Trophoblast cell (in vitro differentiated cells and primary cell): ENCODE results near the gene SKIC2.

ENCODE experiments used
- DNase-seq, 2 donors: peaks; one replicate each; pipeline ENCODE4 v3.0.0-alpha.2; 2016
- H2AFZ ChIP-seq: 2 replicates; pipeline ENCODE4 v1.6.1; 2013; ENCODE audit warnings: low read length, moderate library complexity, mild to moderate bottlenecking; ENCODE audit not compliant: insufficient read depth, poor library complexity
- H2AK5ac ChIP-seq: 2 replicates; pipeline ENCODE4 v1.6.1; 2013; ENCODE audit warnings: mild to moderate bottlenecking, low read length
- H2BK120ac ChIP-seq: 2 replicates; pipeline ENCODE4 v1.6.1; 2013; ENCODE audit warnings: low read length, mild to moderate bottlenecking, moderate library complexity; ENCODE audit not compliant: insufficient read depth, poor library complexity
- H2BK12ac ChIP-seq: 2 replicates; pipeline ENCODE4 v1.6.1; 2013; ENCODE audit warnings: mild to moderate bottlenecking, low read length, moderate library complexity
- H2BK5ac ChIP-seq: 2 replicates; pipeline ENCODE4 v1.6.1; 2013; ENCODE audit warnings: low read length, low read depth, moderate library complexity, mild to moderate bottlenecking; ENCODE audit not compliant: poor library complexity
- H3K14ac ChIP-seq: 2 replicates; pipeline ENCODE4 v1.6.1; 2013; ENCODE audit warnings: mild to moderate bottlenecking, low read length
- H3K18ac ChIP-seq: 2 replicates; pipeline ENCODE4 v1.6.1; 2013; ENCODE audit warnings: mild to moderate bottlenecking, low read length
- H3K23ac ChIP-seq: 2 replicates; pipeline ENCODE4 v1.6.1; 2013; ENCODE audit warnings: low read length
- H3K27ac ChIP-seq: 2 replicates; pipeline ENCODE4 v1.5.1; 2013; ENCODE audit warnings: low read depth, mild to moderate bottlenecking, inconsistent platforms, low read length, moderate library complexity
- H3K27me3 ChIP-seq: 2 replicates; pipeline ENCODE4 v1.6.1; 2013; ENCODE audit warnings: inconsistent platforms, mild to moderate bottlenecking, low read length, moderate library complexity; ENCODE audit not compliant: insufficient read depth
- H3K36me3 ChIP-seq, 2 experiments: 1 replicate in 1 of 2; 2 replicates in 1 of 2; pipeline ENCODE4 v1.6.1; 2013; ENCODE audit warnings: low read length in 2 of 2, mild to moderate bottlenecking in 2 of 2, moderate library complexity in 1 of 2; ENCODE audit not compliant: insufficient read depth in 2 of 2, control insufficient read depth in 1 of 2
- H3K4ac ChIP-seq: 2 replicates; pipeline ENCODE4 v1.6.1; 2013; ENCODE audit warnings: low read depth, mild to moderate bottlenecking, low read length, moderate library complexity
- H3K4me1 ChIP-seq, 2 experiments: 1 replicate in 1 of 2; 2 replicates in 1 of 2; pipeline ENCODE4 v1.6.1; 2013; ENCODE audit warnings: low read length in 2 of 2, mild to moderate bottlenecking in 2 of 2, moderate library complexity in 1 of 2; ENCODE audit not compliant: insufficient read depth in 2 of 2, control insufficient read depth in 1 of 2
- H3K4me2 ChIP-seq: 2 replicates; pipeline ENCODE4 v1.6.1; 2013; ENCODE audit warnings: inconsistent platforms, mild to moderate bottlenecking, low read length, moderate library complexity
- H3K4me3 ChIP-seq: 2 replicates; pipeline ENCODE4 v1.5.1; 2013; ENCODE audit warnings: mild to moderate bottlenecking, low read depth, low read length, inconsistent platforms
- H3K79me1 ChIP-seq: one replicate; pipeline ENCODE4 v1.6.1; 2013; ENCODE audit warnings: low read length
- H3K79me2 ChIP-seq: 2 replicates; pipeline ENCODE4 v1.6.1; 2013; ENCODE audit warnings: low read length, mild to moderate bottlenecking; ENCODE audit not compliant: control insufficient read depth, insufficient read depth, poor library complexity
- H3K9ac ChIP-seq: 2 replicates; pipeline ENCODE4 v1.6.1; 2013; ENCODE audit warnings: mild to moderate bottlenecking, low read length
- H3K9me3 ChIP-seq: 2 replicates; pipeline ENCODE4 v1.6.1; 2013; ENCODE audit warnings: low read depth, mild to moderate bottlenecking, control low read depth, inconsistent platforms, low read length; ENCODE audit not compliant: insufficient read depth
- H4K12ac ChIP-seq: 2 replicates; pipeline ENCODE4 v1.6.1; 2013; ENCODE audit warnings: low read depth, mild to moderate bottlenecking, low read length, moderate library complexity
- H4K8ac ChIP-seq: 2 replicates; pipeline ENCODE4 v1.6.1; 2013; ENCODE audit warnings: low read depth, mild to moderate bottlenecking, low read length, moderate library complexity
- H4K91ac ChIP-seq: one replicate; pipeline ENCODE4 v1.6.1; 2013; ENCODE audit warnings: low read depth, mild to moderate bottlenecking, low read length, moderate library complexity
- WGBS: extraction: QIAGEN DNeasy Blood & Tissue Kit; methylation state at CpG from one replicate; pipeline ENCODE4 v1.1.7; 2013; ENCODE audit warnings: missing lambda C conversion rate; ENCODE audit not compliant: insufficient read length, insufficient coverage; ENCODE audit errors: extremely low coverage; 5-methylcytosine and 5-hydroxymethylcytosine counted together

Gene SKIC2

GRCh38 chr6:31945507-31946369 is 13.2 kb upstream of the SKIC2 start, which contains the start of gene CFB:
Gene CFB, plus strand, starts transcription at chr6:31946095. Its CDS starts 127 bp downstream, at chr6:31946222.
- no peak within 1 kb of the TSS for H2BK5ac ChIP-seq
- H3K9me3 ChIP-seq, result peaks cover 8% of the 10 kb centered on the region
- no peak within 1 kb of the TSS for H3K4me3 ChIP-seq
- H4K12ac ChIP-seq, result no peak within 1 kb of the TSS
- H2AK5ac ChIP-seq, result no peak within 1 kb of the TSS
- peaks cover 4% of the 10 kb centered on the region for H3K79me1 ChIP-seq
- no peak within 1 kb of the TSS for H4K8ac ChIP-seq
- H3K4me1 ChIP-seq, result peaks cover 0 to 2% of the 10 kb centered on the region in 2 experiments
- H2BK12ac ChIP-seq, result no peak within 1 kb of the TSS
- no peaks in the 10 kb centered on the region for H3K79me2 ChIP-seq
- H3K36me3 ChIP-seq, result peaks cover 0 to 4% of the 10 kb centered on the region in 2 experiments
- H3K23ac ChIP-seq, result no peak within 1 kb of the TSS
- no peak within 1 kb of the TSS for H2AFZ ChIP-seq
- no peak within 1 kb of the TSS for H2BK120ac ChIP-seq
- H3K4ac ChIP-seq, result no peak within 1 kb of the TSS
- no peak within 1 kb of the TSS for H3K4me2 ChIP-seq
- no CpG with 5 or more reads among the region's 11 CpGs for WGBS
- H3K14ac ChIP-seq, result no peak within 1 kb of the TSS
- H3K9ac ChIP-seq, result no peak within 1 kb of the TSS
- H4K91ac ChIP-seq, result peak within 1 kb of the TSS; percentile 37
- DNase-seq, result peak; percentile 89
- H3K27ac ChIP-seq, result no peak within 1 kb of the TSS
- no peak within 1 kb of the TSS for H3K18ac ChIP-seq
- H3K27me3 ChIP-seq, result no peaks in the 10 kb centered on the region

GRCh38 chr6:31946370-31946885 is 12.5 kb upstream of the SKIC2 start:
- Histone ChIP-seq H3K79me2 (no peaks in the 10 kb centered on the region), H2BK120ac (no peak overlapping the region), H3K4me2 (no peak overlapping the region), H3K14ac (no peak overlapping the region), H3K4ac (no peak overlapping the region), H2BK12ac (no peak overlapping the region), H3K4me1 (peaks cover 0 to 2% of the 10 kb centered on the region in 2 experiments), H3K36me3 (peaks cover 0 to 11% of the 10 kb centered on the region in 2 experiments), H4K8ac (no peak overlapping the region), H4K91ac (peak overlapping the region; percentile 37), H2AFZ (no peak overlapping the region), H3K27ac (no peak overlapping the region), H3K79me1 (peaks cover 4% of the 10 kb centered on the region), H3K23ac (no peak overlapping the region), H3K9me3 (peaks cover 8% of the 10 kb centered on the region), H3K27me3 (no peaks in the 10 kb centered on the region), H3K9ac (no peak overlapping the region), H4K12ac (no peak overlapping the region), H3K18ac (no peak overlapping the region), H3K4me3 (no peak overlapping the region), H2AK5ac (no peak overlapping the region), H2BK5ac (no peak overlapping the region)
- no peak for DNase-seq
- WGBS, result no CpG with 5 or more reads among the region's 11 CpGs

- Histone ChIP-seq H3K14ac (no peak overlapping the region), H3K27ac (no peak overlapping the region), H2BK5ac (no peak overlapping the region), H2BK12ac (no peak overlapping the region), H4K12ac (no peak overlapping the region), H3K23ac (no peak overlapping the region), H3K4me3 (no peak overlapping the region), H2AFZ (no peak overlapping the region), H3K27me3 (no peaks in the 10 kb centered on the region), H3K9ac (no peak overlapping the region), H2AK5ac (no peak overlapping the region), H3K9me3 (peaks cover 8% of the 10 kb centered on the region), H2BK120ac (no peak overlapping the region), H3K79me2 (no peaks in the 10 kb centered on the region), H3K18ac (no peak overlapping the region), H3K4me2 (no peak overlapping the region), H4K8ac (no peak overlapping the region), H3K79me1 (peaks cover 4% of the 10 kb centered on the region), H3K36me3 (peaks cover 7 to 19% of the 10 kb centered on the region in 2 experiments), H3K4me1 (peaks cover 0 to 2% of the 10 kb centered on the region in 2 experiments), H3K4ac (no peak overlapping the region), H4K91ac (no peak overlapping the region)
- DNase-seq, result no peak
- no CpG with 5 or more reads among the region's 24 CpGs for WGBS
Measured at GRCh38 chr6:31947070-31947675, 11.8 kb upstream of the SKIC2 start.

GRCh38 chr6:31947864-31948263 is 11.1 kb upstream of the SKIC2 start:
- H3K23ac ChIP-seq, result no peak overlapping the region
- no peak for DNase-seq
- no CpG with 5 or more reads among the region's 4 CpGs for WGBS
- no peak overlapping the region for H3K27ac ChIP-seq
- no peak overlapping the region for H4K12ac ChIP-seq
- no peak overlapping the region for H3K4ac ChIP-seq
- no peak overlapping the region for H3K9ac ChIP-seq
- peak overlapping the region; percentile 9 for H3K18ac ChIP-seq
- H2BK5ac ChIP-seq, result no peak overlapping the region
- peaks cover 10 to 21% of the 10 kb centered on the region in 2 experiments for H3K36me3 ChIP-seq
- H3K4me3 ChIP-seq, result no peak overlapping the region
- H4K91ac ChIP-seq, result peak overlapping the region; percentile 63
- no peak overlapping the region for H2AFZ ChIP-seq
- H3K79me1 ChIP-seq, result peaks cover 4% of the 10 kb centered on the region
- H3K9me3 ChIP-seq, result peaks cover 5% of the 10 kb centered on the region
- no peak overlapping the region for H3K14ac ChIP-seq
- no peaks in the 10 kb centered on the region for H3K27me3 ChIP-seq
- no peak overlapping the region for H2AK5ac ChIP-seq
- H3K79me2 ChIP-seq, result no peaks in the 10 kb centered on the region
- H3K4me2 ChIP-seq, result no peak overlapping the region
- peak overlapping the region; percentile 21 for H2BK120ac ChIP-seq
- H2BK12ac ChIP-seq, result peak overlapping the region; percentile 34
- H4K8ac ChIP-seq, result no peak overlapping the region
- peaks cover 0 to 2% of the 10 kb centered on the region in 2 experiments for H3K4me1 ChIP-seq
